Large intestine (tissue), 3 donors: ENCODE results near the gene C1orf53. TPM values are rescaled to one million over a fixed set of nuclear protein-coding genes. Genes with fewer than 3 reads are reported as not detected.

Experiments
- DNase-seq, 2 donors: peaks; one replicate each; pipeline versions ENCODE4 v3.0.0 to v3.0.0-alpha.2; 2013
- H3K27ac ChIP-seq: one replicate; pipeline ENCODE4 v1.5.1; 2013; ENCODE audit warnings: low read length
- H3K27me3 ChIP-seq: 2 replicates; pipeline ENCODE4 v1.6.1; 2013; ENCODE audit warnings: low read length; ENCODE audit not compliant: control insufficient read depth, insufficient read depth
- H3K36me3 ChIP-seq: 2 replicates; pipeline ENCODE4 v1.6.1; 2013; ENCODE audit warnings: low read length; ENCODE audit not compliant: control insufficient read depth, insufficient read depth
- H3K4me1 ChIP-seq: one replicate; pipeline ENCODE4 v1.6.1; 2013; ENCODE audit warnings: low read length; ENCODE audit not compliant: control insufficient read depth, insufficient read depth
- H3K4me3 ChIP-seq: one replicate; pipeline ENCODE4 v1.5.1; 2013; ENCODE audit warnings: low read length
- H3K9me3 ChIP-seq: one replicate; pipeline ENCODE4 v1.6.1; 2013; ENCODE audit warnings: mild to moderate bottlenecking, low read depth, low read length, moderate library complexity; ENCODE audit not compliant: control insufficient read depth
- WGBS: methylation state at CpG from one replicate; pipeline ENCODE4 v1.1.5; 2013; ENCODE audit warnings: low lambda C conversion rate; ENCODE audit not compliant: insufficient coverage; 5-methylcytosine and 5-hydroxymethylcytosine counted together
- polyA plus RNA-seq: library from polyadenylated mRNA; unstranded; fragments of 120-200 nt; gene quantifications from one replicate; pipeline ENCODE4 v1.2.1, GENCODE V29; 2013

Gene C1orf53
- polyA plus RNA-seq, 1 donor, result 8.2 TPM

GRCh38 chr1:197955486-197956394, 53.3 kb downstream of the C1orf53 start:
- no peak overlapping the region for H3K4me3 ChIP-seq
- DNase-seq, result peak in 1 of 2 donors; percentile 29
- H3K4me1 ChIP-seq, result peaks cover 10% of the 10 kb centered on the region
- H3K27ac ChIP-seq, result no peak overlapping the region
- H3K27me3 ChIP-seq, result no peaks in the 10 kb centered on the region
- H3K36me3 ChIP-seq, result no peaks in the 10 kb centered on the region
- H3K9me3 ChIP-seq, result no peaks in the 10 kb centered on the region
- 17% methylated on average over 1 of the region's 4 CpGs for WGBS

Other genes with a start within 250 kb of the C1orf53 start
- gene DENND1B, start 127.2 kb upstream of the C1orf53 start, polyA plus RNA-seq, result 10.9 TPM
- 0.01 TPM for gene LHX9, start 14.7 kb downstream of the C1orf53 start, polyA plus RNA-seq